Body of pancreas (tissue), 4 donors: ENCODE measurements around the gene SLC47A2. TPM values are rescaled to one million over a fixed set of nuclear protein-coding genes. Genes with fewer than 3 reads are reported as not detected.

Source experiments
- ATAC-seq: fragments of 150-250 bp; one replicate; pipeline ENCODE4 v1.9.1; 2016
- DNase-seq, 4 donors: peaks; one replicate each; pipeline ENCODE4 v3.0.0-alpha.2; 2019
- H3K27ac ChIP-seq, 4 donors: fragments of 200-600 bp; sonication (generic); 1 replicate in 3 of 4; 2 replicates in 1 of 4; pipeline versions ENCODE4 v1.5.1 to v1.6.1; 2016 to 2019; ENCODE audit warnings: mild to moderate bottlenecking in 1 of 4, mixed read lengths in 1 of 4, moderate library complexity in 1 of 4
- H3K27me3 ChIP-seq, 2 donors: fragments of 200-600 bp; sonication (generic); one replicate each; pipeline ENCODE4 v1.6.0; 2016; ENCODE audit warnings: mild to moderate bottlenecking in 1 of 2
- H3K36me3 ChIP-seq, 2 donors: fragments of 200-600 bp; sonication (generic); replicated peaks in 1 of 2; 2 replicates each; pipeline ENCODE4 v1.5.1; 2016; ENCODE audit warnings: low read depth in 2 of 2; ENCODE audit not compliant: insufficient read depth in 1 of 2
- H3K4me1 ChIP-seq: fragments of 200-600 bp; sonication (generic); one replicate; pipeline ENCODE4 v1.6.0; 2016
- H3K4me3 ChIP-seq, 2 donors: fragments of 200-600 bp; sonication (generic); 1 replicate in 1 of 2; 2 replicates in 1 of 2; pipeline ENCODE4 v1.5.1; 2016 to 2019
- H3K9me3 ChIP-seq, 3 donors: fragments of 200-600 bp; sonication (generic); 1 replicate in 2 of 3; 2 replicates in 1 of 3; pipeline ENCODE4 v1.5.1; 2016
- CTCF ChIP-seq, 7 experiments: fragments of 450-650 bp in 4 of 7; fragments of 200-600 bp in 3 of 7; sonication (generic) in 3 of 7; IDR thresholded peaks; one replicate each; pipeline ENCODE4 v1.5.1; 2016 to 2019; ENCODE audit warnings: antibody characterized with exemption in 7 of 7
- POLR2A ChIP-seq, 3 donors: fragments of 450-650 bp; IDR thresholded peaks; one replicate each; pipeline ENCODE4 v1.6.1; 2016; ENCODE audit warnings: antibody characterized with exemption in 3 of 3, mild to moderate bottlenecking in 2 of 3
- WGBS, 2 donors: methylation state at CpG; one replicate each; pipeline ENCODE4 v1.1.5; 2017; 5-methylcytosine and 5-hydroxymethylcytosine counted together
- intact Hi-C: fragments of 100-400 bp; cut with DNase I; formaldehyde crosslinking; loops from one replicate; pipeline ENCODE4 v1.15.1; 2023
- total RNA-seq, 2 donors: library from RNA; depleted of rRNA; stranded (reverse); fragments of >200 nt; gene quantifications; one replicate each; pipeline ENCODE4 v1.1.0, GENCODE V29; 2016

Gene SLC47A2
- total RNA-seq, 2 donors from 2014 or later = 0.26 TPM; not detected in 1

DNA sequence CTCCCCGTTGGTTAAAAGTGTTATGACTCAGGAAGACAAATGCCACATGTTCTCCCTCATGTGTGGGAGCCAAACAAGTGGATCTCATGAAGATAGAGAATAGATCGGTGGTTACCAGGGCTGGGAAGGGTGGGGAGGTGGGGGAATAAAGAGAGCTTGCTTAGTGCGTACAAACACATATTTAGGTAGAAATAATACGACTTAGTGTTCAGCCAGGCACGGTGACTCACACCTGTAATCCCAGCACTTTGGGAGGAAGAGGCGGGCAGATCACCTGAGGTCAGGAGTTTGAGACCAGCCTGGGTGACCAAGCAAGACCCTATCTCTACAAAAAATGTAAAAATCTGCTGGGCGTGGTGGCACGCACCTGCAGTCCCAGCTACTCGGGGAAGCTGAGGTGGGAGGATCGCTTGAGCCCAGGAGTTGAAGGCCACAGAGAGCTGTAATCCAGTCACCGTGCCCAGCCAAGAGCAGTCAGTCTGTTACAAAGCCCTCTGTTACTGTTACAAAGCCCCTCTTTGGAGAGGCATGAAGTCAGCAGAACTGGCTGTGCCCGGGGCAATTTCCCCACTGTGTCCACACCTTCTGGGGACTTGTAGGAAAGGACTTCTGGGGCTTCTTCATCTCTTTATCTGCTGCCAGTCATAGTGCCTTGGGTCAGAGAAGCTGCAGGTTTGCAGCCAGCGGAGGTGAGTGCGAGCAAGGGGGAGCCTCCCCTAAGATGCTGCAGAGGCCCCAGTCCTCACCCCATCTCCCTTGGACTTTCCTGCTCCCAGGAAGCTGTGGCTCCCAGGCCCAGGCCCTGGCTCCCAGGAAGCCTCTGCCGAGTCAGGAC is 36.0 kb upstream of the SLC47A2 start:
- Histone ChIP-seq H3K27ac (no peak overlapping the region), H3K4me1 (peaks cover 10% of the 10 kb centered on the region), H3K36me3 (no peaks in the 10 kb centered on the region), H3K27me3 (no peaks in the 10 kb centered on the region), H3K4me3 (no peak overlapping the region), H3K9me3 (no peaks in the 10 kb centered on the region)
- WGBS, 2 donors = 82 to 87% methylated on average over 8 to 15 of the region's 15 CpGs
- DNase-seq (no peak), ATAC-seq (no peak)
- intact Hi-C loops = no loop called here
- no peak for TF ChIP-seq POLR2A (IDR thresholded peaks at IDR 0.05)
- TF ChIP-seq CTCF (IDR thresholded peaks at IDR 0.05) = no peak

DNA sequence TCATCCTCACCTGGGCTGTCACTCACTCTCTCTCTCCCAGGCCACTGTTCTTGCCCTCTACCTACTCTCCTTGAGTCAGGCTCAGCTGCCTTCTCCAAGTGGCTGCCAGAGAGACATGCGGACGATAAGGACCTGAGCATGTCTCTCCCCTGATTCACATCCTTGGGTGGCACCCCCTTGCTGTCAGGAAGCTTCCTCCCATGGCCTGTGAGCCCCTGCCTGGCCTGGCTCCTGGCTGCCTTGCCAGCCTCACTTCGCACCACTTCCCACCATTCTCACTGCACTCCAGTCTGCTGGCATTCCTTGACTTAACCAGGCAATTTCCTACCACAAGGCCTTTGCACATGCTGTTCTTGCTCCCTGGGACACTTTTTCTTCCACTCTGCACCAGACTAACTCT is 34.5 kb upstream of the SLC47A2 start:
- TF ChIP-seq CTCF (IDR thresholded peaks at IDR 0.05) (no peak), POLR2A (IDR thresholded peaks at IDR 0.05) (no peak)
- 90 to 95% methylated on average over 3 of the region's 3 CpGs for WGBS, 2 donors
- H3K9me3 ChIP-seq = no peaks in the 10 kb centered on the region
- intact Hi-C loops = no loop called here
- DNase-seq = no peak
- H3K27me3 ChIP-seq = no peaks in the 10 kb centered on the region
- no peak overlapping the region for H3K4me3 ChIP-seq
- H3K36me3 ChIP-seq = no peaks in the 10 kb centered on the region
- H3K4me1 ChIP-seq = peaks cover 10% of the 10 kb centered on the region
- H3K27ac ChIP-seq = no peak overlapping the region
- ATAC-seq = no peak

DNA sequence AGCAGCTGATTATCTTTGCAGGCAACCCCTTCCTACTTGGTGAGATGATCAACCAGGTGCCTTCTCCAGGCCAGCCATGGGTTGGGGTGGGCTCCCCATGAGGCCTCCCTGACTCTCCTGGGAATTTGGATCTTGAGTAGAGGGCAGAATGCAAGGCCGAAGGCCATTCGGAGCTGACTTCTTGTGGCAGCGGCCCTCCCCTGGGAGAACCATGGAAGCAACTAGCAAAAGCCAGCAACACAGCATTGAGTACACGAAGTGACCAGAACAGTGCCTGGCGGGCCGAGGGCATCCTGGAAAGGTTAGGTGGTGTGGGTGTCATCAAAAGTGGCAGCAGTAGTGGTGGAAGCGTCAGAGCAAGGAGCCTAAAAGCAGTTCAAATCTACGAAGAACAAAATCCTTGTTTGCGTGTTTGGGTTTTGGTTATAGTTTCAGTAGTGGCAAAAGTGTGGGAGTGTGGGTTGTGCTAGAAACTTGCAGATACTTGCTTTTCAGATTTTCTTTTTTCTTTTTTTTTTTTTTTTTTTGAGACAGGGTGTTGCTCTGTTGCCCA is 33.7 kb upstream of the SLC47A2 start:
- Histone ChIP-seq H3K27ac (no peak overlapping the region), H3K27me3 (no peaks in the 10 kb centered on the region), H3K9me3 (no peaks in the 10 kb centered on the region), H3K4me3 (no peak overlapping the region), H3K36me3 (no peaks in the 10 kb centered on the region), H3K4me1 (peaks cover 12% of the 10 kb centered on the region)
- DNase-seq (no peak), ATAC-seq (no peak)
- intact Hi-C loops = no loop called here
- TF ChIP-seq POLR2A (IDR thresholded peaks at IDR 0.05) (no peak), CTCF (IDR thresholded peaks at IDR 0.05) (no peak)
- 85 to 90% methylated on average over 9 of the region's 9 CpGs for WGBS, 2 donors

DNA sequence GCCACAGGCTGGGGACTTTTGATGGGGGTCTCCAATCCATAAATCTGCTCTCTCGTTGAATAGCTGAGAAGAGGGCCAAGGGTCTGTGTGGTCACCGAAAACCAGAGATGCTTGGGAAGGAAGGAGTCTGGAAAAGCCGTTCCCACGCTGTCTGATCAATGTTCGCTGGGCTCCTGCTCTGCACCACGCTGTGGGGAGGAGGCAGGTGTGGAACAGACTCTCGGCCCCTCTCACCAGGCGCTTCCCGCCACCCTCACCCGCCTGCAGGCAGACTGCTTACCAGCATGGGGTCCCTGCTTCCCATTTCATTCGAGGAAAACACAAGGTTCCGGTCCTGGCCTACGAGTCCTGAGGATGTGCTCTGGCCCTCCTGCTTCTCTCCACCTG is 32.4 kb upstream of the SLC47A2 start:
- intact Hi-C loops = no loop called here
- TF ChIP-seq POLR2A (IDR thresholded peaks at IDR 0.05) (no peak), CTCF (IDR thresholded peaks at IDR 0.05) (no peak)
- H3K27ac ChIP-seq = no peak overlapping the region
- peaks cover 19% of the 10 kb centered on the region for H3K4me1 ChIP-seq
- WGBS, 2 donors = 72 to 83% methylated on average over 11 to 13 of the region's 13 CpGs
- DNase-seq (no peak), ATAC-seq (no peak)
- no peak overlapping the region for H3K4me3 ChIP-seq
- H3K27me3 ChIP-seq = no peaks in the 10 kb centered on the region
- no peaks in the 10 kb centered on the region for H3K9me3 ChIP-seq
- H3K36me3 ChIP-seq = no peaks in the 10 kb centered on the region
